RKO (cell line): ENCODE data around the gene TRMT10A.
"Not testable (repeated sequence)": the region's sequence is repeated elsewhere in the genome, so short reads cannot be mapped to it uniquely, and the experiment has no call there.

Experiments
- DNase-seq: peaks from one replicate; pipeline ENCODE4 v3.0.0-alpha.2; 2016; ENCODE audit warnings: low spot score

TRMT10A gene

GRCh38 chr4:99552872-99553271, 11.0 kb downstream of the TRMT10A start:
- DNase-seq = no peak

- no peak for DNase-seq
Measured at GRCh38 chr4:99540277-99540939, 23.4 kb downstream of the TRMT10A start.

GRCh38 chr4:99537674-99538073, 26.2 kb downstream of the TRMT10A start:
- DNase-seq = no peak

- DNase-seq = no peak
Measured at GRCh38 chr4:99536848-99537247, 27.0 kb downstream of the TRMT10A start.

- DNase-seq = no peak
Measured at GRCh38 chr4:99536271-99536670, 27.6 kb downstream of the TRMT10A start.

GRCh38 chr4:99534699-99535098, 29.1 kb downstream of the TRMT10A start:
- not testable (repeated sequence) for DNase-seq

- no peak for DNase-seq
Measured at GRCh38 chr4:99529956-99530355, 33.9 kb downstream of the TRMT10A start.

GRCh38 chr4:99529228-99529627, 34.6 kb downstream of the TRMT10A start:
- no peak for DNase-seq

- no peak for DNase-seq
Measured at GRCh38 chr4:99518601-99519295, 45.1 kb downstream of the TRMT10A start.

- DNase-seq = no peak
Measured at GRCh38 chr4:99510721-99511120, 53.1 kb downstream of the TRMT10A start, which contains the start of gene C4orf17. C4orf17 (plus strand) TSS chr4:99511021; CDS start chr4:99513082, 2,061 bp downstream.

- DNase-seq = no peak
Measured at GRCh38 chr4:99507762-99508161, 56.1 kb downstream of the TRMT10A start.

- DNase-seq = no peak
Measured at GRCh38 chr4:99507349-99507748, 56.5 kb downstream of the TRMT10A start.

GRCh38 chr4:99506781-99507180, 57.1 kb downstream of the TRMT10A start:
- DNase-seq = no peak

GRCh38 chr4:99504804-99505502, 58.9 kb downstream of the TRMT10A start:
- no peak for DNase-seq
